ENCODE data around the gene DTD2.
"Not testable (repeated sequence)": the region's sequence is repeated elsewhere in the genome, so short reads cannot be mapped to it uniquely, and the experiment has no call there.

Gene DTD2

DNA sequence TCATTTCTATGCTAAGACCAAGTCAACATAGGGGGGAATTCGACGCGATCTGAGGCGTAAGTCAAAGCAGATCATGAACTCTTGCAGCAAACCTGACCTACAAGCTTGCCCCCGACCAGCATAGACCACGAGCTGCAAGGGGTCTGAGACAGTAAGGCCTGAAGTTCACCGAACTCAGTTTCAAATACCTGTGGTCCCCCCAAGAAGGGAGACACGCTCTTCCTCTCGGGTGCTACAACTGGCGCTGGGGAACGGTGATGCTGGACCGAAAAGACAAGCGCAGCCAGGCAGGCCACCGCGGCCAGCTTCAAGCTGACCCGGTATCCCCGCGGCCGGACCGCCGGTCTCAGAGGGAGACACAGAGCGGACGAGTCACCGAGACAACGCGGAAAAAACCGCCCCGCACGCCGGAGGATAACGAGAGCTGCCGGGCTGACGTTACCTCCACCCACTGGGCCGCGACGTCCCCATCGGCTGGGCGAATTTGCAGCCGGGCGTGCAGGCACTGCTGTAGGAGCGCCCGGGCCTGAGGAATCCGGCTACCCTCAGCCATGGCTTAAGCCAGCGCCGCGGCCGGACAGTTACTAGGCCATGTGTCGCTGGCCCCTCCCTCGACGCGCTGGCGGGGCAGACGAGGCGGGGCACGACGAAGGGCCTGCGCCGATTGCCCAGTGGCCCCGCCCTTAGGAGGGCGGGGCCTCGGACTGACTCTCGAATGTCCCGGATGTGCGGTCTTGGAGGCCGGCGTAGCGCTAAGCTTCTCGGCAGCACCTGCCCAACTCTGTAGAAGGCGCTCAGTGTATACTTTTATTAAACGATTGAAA is at the start of gene DTD2:
TSS of gene DTD2 (minus strand) at position 666 of the 824 bp plus-strand sequence. CDS start at position 553, 113 bp downstream.
- peak; percentile 94 for DNase-seq
- in situ Hi-C loops (cut with HindIII; ENCODE audit: low pct_ligation_motif_present, low pct_unique_long_range_greater_than_20kb, low sequenced_read_pairs): no loop called here

DNA sequence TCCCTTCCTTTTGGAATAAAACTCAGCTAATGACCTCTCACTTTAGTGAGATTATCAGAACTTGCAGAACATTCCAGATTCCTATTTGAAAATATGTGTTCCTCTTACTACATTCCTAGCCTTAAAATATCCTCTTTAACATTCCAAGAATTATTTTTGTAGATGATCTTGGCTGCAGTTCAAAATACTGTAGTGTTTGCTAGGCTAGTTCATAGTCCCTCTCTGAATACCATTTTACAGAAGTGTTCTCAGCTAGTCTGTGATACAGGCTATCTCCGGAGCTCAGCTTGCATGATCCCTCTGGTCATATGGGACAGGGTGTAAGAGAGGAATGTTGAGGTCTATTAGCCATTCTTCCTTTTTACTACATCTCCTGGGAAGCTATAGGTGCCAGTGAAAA is 48.1 kb upstream of the DTD2 start:
- in situ Hi-C loops (cut with HindIII; ENCODE audit: low pct_ligation_motif_present, low pct_unique_long_range_greater_than_20kb, low sequenced_read_pairs): no loop called here
- no peak for DNase-seq

DNA sequence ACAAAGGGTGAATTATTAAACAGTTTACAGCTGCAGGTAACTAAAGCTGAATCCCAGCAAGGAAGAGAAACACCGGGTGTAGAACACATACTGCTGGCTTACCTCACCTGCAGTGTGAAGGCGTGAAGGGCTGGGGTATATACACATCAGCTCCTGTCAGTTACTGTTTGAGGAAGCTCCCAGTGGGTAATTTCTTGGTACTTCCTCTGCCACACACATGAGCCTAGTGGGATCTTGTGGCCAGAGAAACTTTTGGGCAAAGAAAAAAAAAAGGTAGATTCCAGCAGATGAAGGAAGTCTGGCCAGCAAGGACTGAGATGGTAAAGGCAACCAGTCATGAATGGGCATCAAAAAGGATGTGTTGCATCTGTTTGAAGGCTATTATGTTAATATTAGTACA is 44.6 kb upstream of the DTD2 start:
- in situ Hi-C loops (cut with HindIII; ENCODE audit: low pct_ligation_motif_present, low pct_unique_long_range_greater_than_20kb, low sequenced_read_pairs): no loop called here
- no peak for DNase-seq

DNA sequence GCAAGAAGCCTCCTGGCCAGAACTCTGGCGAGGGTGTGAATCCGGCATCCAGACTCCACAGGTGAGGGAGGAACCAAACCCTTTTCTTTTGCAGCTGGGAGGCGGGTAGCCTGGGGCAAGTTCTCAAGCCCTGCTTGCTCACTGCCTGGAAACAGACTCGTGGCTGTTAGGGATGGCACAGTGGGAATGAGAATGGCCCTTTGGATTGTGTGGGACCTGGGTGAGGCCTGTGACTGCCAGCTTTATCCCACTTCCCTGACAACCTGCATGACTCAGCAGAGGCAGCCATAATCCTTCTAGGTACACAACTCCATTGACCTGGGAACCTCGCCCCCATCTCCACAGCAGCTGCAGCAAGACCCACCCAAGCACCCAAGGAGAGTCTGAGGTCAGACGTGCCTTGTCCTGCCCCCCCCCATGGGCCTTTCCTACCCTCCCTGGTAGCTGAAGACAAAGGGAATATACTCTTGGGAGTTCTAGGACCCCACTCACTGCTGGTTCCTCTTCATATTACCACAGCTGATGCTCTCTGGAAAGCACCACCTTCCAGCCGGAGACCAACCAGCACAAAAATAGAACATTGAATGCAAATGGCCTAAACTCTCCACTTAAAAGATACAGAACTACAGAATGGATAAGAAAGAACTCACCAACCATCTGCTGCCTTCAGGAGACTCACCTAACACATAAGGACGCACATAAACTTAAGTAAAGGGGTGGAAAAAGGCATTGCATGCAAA is 35.6 kb upstream of the DTD2 start:
- in situ Hi-C loops (cut with HindIII; ENCODE audit: low pct_ligation_motif_present, low pct_unique_long_range_greater_than_20kb, low sequenced_read_pairs): no loop called here

DNA sequence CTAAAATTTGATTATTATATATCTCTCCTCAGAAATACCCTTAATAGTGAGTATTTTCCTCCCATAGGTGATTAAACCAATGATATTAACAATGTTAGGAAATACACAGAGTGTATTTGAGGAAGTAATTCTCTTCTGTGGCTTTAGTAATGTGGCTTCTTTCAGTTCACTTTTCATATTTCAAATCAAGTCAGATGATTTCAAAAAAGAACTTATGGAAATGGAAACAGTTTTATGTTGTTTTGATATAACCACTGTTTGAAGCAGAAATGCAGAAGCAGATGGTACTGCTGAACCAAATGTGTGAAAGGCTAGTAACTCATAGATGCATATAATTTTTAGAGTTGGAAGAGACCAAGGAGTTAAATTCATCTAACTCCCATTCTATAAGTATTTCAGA is 32.4 kb upstream of the DTD2 start:
- DNase-seq: no peak

More for the DNA sequence above, 35.6 kb upstream of the DTD2 start:
- no peak for DNase-seq

DNA sequence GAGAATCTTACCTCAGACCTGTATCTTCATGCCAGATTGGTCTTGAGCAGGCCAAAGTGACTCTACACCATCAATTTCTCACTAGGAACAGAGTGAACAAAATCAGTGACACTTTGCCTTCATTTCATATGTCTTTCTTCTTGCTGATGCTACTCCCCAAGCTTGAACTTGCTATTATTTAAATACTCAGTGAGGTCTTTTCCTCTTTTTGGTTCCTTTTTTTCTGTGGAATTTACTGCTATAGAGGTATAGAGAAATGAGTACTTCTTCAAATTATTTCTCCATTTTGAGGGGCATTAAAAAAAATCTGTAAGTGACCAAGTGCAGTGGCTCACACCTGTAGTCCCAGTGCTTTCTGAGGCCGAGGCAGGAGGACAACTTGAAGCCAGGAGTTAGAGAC is 30.6 kb upstream of the DTD2 start, which contains the start of gene GPR33:
TSS of gene GPR33 (minus strand) at position 154 of the 400 bp plus-strand sequence. CDS start 4,074 bp downstream, outside the sequence.
- in situ Hi-C loops (cut with HindIII; ENCODE audit: low pct_ligation_motif_present, low pct_unique_long_range_greater_than_20kb, low sequenced_read_pairs): no loop called here

More for the DNA sequence above, 32.4 kb upstream of the DTD2 start:
- in situ Hi-C loops (cut with HindIII; ENCODE audit: low pct_ligation_motif_present, low pct_unique_long_range_greater_than_20kb, low sequenced_read_pairs): no loop called here

DNA sequence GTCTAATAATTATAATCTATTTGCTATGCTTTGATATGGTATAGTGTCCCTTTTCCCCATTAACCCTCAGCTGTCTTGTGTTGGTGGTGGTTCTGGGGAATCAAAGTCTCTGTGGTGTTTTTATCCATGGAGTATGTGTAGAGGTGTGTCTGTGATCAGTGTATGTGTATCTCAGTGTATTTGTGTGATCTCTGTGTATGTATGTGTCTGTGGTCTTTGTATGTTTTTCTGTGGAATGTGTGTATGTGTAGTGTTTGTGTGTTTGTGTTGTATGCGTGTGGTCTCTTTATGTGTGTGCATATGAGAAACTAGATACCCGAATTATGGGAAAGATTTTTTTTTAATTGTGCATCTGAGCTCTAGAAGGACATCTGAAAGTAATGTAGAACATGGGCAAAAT is 29.5 kb upstream of the DTD2 start:
- in situ Hi-C loops (cut with HindIII; ENCODE audit: low pct_ligation_motif_present, low pct_unique_long_range_greater_than_20kb, low sequenced_read_pairs): no loop called here
- no peak for DNase-seq

More for the DNA sequence above, 30.6 kb upstream of the DTD2 start, which contains the start of gene GPR33:
- DNase-seq: no peak

DNA sequence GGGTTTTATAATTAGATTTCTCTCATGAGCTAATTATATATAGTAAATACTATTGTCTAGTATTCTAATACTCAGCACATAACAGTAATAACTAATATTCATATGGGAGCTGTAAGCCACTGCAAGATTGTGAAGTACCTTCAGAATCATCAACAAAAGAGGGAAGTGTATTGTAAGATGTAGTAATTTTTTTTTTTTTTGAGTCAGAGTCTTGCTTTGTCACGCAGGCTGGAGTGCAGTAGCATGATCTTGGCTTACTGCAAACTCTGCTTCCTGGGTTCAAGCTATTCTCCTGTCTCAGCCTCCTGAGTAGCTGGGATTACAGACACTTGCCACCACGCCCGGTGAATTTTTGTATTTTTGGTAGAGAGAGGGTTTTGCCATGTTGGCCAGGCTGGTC is 27.4 kb upstream of the DTD2 start:
- no peak for DNase-seq
- in situ Hi-C loops (cut with HindIII; ENCODE audit: low pct_ligation_motif_present, low pct_unique_long_range_greater_than_20kb, low sequenced_read_pairs): no loop called here

DNA sequence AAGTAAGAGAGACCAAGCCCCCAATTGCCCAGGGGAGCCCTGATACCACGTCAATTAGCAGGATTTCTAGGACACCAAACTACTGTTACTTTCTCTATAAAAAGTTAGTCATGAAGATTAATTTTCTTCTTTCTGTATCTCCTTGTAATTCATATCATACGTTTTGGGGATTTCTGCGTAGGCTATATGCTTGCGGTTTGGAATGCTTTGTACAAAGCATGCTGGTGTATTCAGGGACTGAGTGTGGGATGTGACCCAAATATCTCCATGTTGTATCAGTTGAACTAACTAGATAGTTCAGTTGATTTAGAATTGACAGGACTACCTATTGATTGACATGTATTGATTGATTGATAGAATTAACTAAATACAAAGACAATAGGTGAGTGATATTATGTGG is 22.9 kb upstream of the DTD2 start:
- no peak for DNase-seq
- in situ Hi-C loops (cut with HindIII; ENCODE audit: low pct_ligation_motif_present, low pct_unique_long_range_greater_than_20kb, low sequenced_read_pairs): no loop called here

DNA sequence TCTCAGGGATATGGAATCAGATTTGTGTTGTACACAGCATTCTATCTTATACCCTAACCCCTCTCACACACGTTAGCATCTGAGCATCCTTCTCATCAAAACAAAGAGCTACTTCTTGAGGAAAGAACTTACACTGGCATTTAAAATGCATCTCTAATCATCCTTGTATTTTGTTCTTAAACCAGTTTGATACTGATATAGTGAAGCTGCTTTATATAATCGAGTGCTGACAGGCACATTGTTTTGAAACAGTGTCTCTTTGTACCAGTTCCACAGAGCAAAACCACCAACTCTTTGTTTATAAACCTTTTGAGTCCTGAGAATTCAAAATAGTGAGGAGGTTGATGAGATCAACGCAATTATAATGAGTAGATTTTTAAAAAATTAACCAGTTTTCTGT is 21.7 kb upstream of the DTD2 start:
- DNase-seq: no peak
- in situ Hi-C loops (cut with HindIII; ENCODE audit: low pct_ligation_motif_present, low pct_unique_long_range_greater_than_20kb, low sequenced_read_pairs): no loop called here

DNA sequence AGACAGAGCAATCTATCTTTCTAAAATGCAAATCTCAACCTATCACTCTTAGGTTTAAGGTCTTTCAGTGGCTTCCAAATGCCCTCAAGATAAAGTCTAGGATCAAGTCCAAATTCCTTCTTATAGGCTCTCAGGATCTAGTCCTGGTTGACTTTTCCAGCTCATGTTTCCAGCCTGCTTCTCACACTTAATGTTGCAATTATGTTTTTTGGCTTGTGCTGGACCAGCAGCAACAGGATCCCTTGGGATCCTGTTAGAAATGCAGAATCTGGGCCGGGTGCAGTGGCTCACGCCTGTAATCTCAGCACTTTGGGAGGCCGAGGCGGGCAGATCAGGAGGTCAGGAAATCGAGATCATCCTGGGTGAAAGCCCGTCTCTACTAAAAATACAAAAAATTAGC is 19.9 kb upstream of the DTD2 start:
- DNase-seq: no peak
- in situ Hi-C loops (cut with HindIII; ENCODE audit: low pct_ligation_motif_present, low pct_unique_long_range_greater_than_20kb, low sequenced_read_pairs): no loop called here

DNA sequence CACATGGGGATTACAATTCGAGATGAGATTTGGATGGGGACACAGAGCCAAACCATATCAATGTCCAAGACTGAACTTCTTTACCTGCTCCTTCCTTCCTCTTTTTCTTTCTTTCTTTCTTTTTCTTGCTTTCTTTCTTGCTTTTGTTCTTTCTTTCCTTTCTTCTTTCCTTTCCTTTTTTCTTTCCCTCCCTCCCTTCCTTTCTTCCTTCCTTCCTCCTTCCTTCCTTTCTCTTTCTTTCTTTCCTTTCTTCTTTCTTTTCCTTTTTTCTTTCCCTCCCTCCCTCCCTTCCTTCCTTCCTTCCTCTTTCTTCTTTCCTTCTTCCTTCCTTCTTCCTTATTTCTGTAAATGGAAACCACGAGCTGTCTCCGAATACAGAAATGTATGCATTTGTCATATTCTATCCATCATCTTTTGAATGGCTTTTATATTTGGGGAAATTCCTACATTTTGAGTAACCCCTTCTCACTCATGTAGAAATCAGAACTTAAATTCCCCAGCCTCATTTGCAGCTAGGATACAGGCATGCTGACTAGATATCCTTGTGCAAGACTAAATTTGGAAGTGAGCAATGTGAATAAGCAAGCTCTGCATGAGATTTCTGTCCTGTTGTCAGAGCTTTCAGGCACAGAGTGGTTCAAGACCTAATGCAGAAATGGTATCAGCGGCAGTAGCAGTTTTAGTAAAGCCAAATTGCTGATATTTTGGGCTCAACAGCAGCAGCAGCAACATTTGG is 19.0 kb upstream of the DTD2 start:
- DNase-seq: no peak
- in situ Hi-C loops (cut with HindIII; ENCODE audit: low pct_ligation_motif_present, low pct_unique_long_range_greater_than_20kb, low sequenced_read_pairs): no loop called here

DNA sequence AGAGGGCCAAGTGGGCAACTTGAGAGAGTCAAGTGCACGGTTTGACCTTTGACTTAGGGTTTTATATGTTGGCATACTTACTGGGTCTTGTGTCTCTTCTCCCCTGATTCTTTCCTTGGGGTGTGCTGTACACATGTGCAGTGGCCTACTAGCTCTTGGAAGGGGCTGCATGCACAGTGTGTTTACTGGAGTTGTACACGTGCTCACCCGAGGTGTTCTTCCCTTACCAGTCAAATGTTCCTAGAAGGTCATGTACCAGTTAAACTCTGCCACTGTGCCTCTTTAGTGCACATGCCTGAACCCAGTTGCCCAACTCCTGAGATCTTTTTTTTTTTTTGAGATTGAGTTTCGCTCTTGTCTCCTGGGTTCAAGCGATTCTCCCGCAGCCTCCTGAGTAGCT is 9.2 kb upstream of the DTD2 start:
- DNase-seq: no peak
- in situ Hi-C loops (cut with HindIII; ENCODE audit: low pct_ligation_motif_present, low pct_unique_long_range_greater_than_20kb, low sequenced_read_pairs): no loop called here

DNA sequence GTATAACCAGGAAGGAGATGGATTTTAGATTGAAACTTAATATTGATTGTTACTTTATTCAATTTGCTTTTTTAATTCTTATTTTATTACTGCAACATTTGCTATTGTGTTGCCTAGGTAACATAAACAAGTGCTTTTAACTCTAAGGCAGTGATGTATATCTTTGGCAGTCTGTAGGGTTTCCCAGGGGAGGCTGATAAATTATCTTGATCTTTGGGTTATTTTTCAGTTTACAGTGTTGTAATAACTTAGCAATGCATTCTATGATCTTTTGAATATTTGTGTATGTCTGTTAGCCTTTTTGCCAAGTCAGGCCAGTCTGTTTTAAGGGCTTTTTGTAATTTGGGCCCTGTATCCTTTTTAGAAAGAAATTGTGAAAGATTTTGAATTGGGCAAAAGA is 7.8 kb upstream of the DTD2 start:
- in situ Hi-C loops (cut with HindIII; ENCODE audit: low pct_ligation_motif_present, low pct_unique_long_range_greater_than_20kb, low sequenced_read_pairs): no loop called here
- DNase-seq: no peak

DNA sequence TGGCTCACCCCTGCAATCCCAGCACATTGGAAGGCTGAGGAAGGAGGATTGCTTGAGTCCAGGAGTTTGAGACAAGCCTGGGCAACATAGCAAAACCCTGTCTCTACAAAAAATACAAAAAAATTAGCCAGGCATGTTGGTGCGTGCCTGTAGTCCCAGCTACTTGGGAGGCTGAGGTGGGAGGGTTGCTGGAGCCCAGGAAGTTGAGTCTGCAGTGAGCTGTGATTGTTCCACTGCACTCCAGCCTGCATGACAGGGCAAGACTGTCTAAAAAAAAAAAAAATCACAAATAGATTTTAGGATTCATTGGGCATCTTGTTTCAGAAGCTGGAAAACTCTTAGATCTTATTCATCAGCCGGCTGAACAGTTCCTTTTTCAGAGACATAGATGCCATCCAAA is 5.1 kb upstream of the DTD2 start:
- in situ Hi-C loops (cut with HindIII; ENCODE audit: low pct_ligation_motif_present, low pct_unique_long_range_greater_than_20kb, low sequenced_read_pairs); DNase-seq: not testable (repeated sequence)

DNA sequence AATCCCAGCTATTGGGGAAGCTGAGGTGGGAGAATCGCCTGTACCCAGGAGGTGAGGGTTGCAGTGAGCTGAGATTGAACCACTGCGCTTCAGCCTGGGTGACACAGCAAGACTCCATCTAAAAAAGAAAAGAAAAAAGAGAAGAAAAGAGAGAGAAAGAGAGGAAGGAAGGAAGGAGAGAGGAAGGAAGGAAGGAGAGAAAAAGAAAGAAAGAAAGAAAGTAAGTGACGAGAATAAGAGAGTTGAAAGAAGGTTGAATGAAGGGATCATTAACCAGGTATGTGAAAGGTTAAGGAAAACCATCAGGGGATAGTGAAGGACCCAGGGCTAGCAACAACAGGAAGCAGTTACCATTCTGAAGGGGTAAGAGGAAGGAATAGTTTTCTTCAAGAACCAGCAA is 4.2 kb upstream of the DTD2 start:
- in situ Hi-C loops (cut with HindIII; ENCODE audit: low pct_ligation_motif_present, low pct_unique_long_range_greater_than_20kb, low sequenced_read_pairs): no loop called here
- DNase-seq: no peak

DNA sequence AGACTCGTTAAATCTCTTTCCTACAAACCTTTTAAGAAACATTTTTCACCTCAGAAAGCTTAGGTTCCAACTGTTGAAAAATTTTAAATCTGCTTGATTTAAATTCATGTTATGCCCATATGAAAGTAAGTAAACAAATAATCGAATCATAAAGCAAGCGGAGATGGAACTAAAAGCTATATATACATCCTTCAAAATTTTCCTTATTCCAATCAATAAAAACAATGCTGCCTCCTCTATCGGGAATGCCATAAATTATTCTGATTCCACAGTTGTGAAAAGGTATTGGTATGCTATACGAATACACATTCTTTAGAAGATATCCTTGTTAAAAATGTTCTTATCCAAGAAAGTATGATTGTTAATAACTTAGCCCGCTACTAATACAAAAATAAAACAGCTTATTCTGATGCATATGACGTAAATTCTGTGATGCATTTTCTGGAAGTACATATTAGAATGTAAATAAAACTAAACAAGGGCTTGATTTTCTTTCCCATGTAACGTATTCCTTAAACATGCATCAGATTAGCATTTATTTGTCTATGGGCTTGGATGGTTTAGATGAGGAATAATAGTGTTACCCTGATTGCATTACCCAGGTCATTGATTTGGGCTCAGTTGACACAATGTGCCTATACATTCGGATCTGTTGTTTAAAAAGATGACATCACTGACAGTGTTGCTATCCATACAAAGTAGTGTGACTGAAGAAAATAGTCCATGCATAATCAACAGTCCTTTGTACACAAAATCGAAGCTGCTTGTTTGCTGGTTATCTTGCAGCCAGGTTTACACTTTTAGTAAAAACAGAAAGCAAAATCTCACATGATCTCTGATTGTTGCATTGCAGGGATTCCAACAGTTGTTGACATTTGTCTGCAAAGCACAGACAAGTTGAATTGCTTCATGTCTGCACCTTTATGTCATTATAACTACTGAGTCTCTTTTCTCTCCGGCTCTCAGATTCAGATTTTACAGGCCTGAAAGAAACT is 656 bp upstream of the DTD2 start:
- in situ Hi-C loops (cut with HindIII; ENCODE audit: low pct_ligation_motif_present, low pct_unique_long_range_greater_than_20kb, low sequenced_read_pairs): no loop called here
- DNase-seq: no peak

DNA sequence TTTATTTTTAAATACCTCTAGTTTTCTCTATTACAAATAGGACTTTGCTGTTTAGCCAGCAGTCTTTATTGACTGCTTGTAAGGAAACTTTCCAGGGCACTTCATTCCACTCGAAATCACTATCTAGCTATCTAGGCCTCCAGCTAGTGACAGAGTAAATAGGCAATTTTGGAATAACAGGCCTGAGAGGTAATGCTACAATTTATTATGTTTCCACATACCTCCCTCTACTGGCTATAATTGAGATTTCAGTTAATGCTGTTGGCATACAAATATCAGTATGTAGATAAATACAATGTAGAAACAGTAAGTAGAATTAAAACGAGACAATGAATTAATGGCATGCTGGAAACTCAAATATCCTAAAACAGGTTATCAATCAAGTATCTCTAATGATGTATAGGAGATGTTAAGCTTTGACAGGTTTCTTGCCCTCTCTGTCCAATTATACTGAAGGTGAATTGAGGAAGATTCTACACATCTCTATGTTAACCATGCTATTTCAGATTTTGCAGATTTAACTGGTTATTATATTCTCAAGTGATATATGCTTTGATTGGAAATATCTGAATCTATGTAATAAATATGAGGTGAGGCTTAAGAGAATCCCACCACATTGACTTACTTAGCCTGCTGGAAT is 7.2 kb downstream of the DTD2 start:
- in situ Hi-C loops (cut with HindIII; ENCODE audit: low pct_ligation_motif_present, low pct_unique_long_range_greater_than_20kb, low sequenced_read_pairs): no loop called here
- DNase-seq: peak; percentile 35
